ENCODE measurements around the gene CIZ1.
"Not testable (repeated sequence)": the region's sequence is repeated elsewhere in the genome, so short reads cannot be mapped to it uniquely, and the experiment has no call there.

The CIZ1 gene

DNA sequence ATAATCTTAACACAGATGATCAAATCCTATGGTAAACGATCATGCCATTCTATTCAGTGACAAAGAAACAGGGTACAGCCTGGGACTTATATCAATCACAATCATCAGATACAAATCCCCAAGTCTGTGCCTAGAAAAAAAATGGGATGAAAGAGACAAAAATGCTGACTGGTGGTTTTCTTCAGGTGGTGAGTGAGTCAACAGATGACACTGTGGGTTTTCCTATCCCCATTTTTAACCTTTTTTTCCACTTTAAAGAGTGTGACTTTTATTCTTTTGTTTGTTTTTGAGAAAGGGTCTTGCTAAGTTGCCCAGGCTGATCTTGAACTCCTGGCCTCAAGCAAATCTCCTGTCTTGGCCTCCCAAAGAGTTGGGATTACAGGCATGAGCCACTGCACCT, 3.2 kb downstream of the CIZ1 start:
- DNase-seq: no peak

DNA sequence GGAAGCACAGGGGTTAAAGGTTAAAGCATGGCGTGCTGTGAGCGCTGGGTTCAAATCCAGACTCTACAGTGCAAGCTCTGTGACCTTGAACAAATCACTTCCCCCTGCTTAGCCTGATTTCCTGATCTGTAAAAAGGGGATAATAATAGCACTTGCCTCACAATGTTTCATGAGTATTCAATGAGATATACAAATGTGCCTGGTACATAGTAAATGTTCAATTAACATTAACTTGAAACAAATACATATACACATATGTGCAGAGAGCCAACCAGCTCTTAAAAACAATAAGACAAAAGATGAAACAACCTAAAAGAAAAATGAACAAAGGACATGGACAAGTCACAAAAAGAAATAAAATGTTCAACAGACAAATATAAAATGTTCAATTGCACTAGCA, 4.0 kb downstream of the CIZ1 start:
- no peak for DNase-seq

DNA sequence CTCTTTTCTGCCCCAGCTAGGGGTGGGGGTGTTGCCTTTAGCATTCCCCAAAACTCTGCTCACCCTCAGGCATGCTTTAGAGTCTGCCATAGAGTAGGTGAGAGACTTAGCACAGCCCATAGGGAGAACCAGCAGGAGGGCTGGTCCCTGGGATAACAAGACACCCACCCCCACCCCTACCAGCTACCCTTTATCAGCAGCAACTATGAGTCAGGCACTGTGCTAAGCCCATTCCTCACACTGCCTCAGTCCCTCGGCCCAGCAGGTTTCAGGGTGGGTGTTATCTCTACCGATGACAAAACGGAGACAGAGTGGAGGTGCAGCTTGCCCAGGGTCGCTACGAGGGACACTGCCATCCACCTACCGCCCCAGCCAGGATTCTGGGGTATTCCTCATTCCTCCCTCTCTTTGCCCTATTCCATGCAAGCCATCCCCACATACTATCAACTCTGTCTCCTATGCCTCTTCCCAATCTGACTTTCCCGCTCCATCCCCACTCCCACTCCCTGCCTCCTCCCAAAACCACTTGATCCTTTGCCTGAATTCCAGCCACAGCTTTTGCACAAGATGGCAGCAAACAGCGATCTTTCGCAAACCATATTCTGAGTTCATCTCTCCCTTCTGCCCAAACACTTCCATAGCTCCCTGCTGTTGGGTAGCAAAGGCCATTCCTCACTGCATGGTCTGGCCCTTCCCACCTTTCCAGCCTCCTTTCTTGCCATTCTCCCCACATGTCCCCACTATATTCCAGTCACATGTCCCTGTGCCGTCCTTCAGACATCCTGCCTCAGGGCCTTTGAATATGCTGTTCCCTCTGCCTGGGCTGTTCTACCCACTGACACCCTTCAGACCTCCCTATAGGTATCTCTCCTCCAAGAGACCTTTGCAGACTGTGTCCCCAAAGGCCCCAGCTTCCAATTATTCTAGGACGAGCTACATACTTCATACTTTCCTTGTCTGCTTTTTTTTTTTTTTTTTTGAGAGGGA, 5.1 kb downstream of the CIZ1 start:
- DNase-seq: no peak

DNA sequence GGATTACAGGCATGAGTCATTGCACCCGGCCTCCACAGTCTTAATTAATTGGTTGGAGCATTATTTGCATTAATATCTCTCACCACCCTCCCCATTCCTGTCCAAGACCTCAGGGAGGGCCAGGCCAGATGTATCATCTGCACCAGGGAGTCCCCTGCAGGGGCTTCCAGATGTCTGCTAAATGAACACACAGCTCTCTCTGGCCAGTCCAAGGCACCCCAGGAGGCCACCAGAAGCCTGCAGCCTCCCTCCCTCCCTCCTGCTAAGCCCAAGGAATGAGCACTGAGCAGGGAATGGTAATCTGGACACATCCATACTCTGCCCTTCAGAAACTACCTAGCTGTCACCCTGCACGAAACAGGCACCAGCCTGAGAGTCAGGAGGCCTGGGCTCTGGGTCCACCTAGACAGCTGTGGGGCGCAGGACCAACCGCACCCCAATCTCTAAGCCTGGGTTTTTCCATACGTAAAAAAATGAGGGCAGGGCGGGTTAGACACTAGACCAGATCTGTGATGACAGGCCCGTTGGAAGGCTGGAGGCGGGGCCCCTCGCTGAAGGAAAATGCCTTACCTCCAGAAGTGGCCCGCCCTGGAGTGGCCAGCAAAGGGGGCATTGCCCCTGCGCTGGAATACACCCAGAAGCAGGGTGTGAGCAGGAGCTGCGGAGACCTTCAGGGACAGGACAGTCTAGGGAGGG, 8.3 kb downstream of the CIZ1 start:
- DNase-seq: no peak

DNA sequence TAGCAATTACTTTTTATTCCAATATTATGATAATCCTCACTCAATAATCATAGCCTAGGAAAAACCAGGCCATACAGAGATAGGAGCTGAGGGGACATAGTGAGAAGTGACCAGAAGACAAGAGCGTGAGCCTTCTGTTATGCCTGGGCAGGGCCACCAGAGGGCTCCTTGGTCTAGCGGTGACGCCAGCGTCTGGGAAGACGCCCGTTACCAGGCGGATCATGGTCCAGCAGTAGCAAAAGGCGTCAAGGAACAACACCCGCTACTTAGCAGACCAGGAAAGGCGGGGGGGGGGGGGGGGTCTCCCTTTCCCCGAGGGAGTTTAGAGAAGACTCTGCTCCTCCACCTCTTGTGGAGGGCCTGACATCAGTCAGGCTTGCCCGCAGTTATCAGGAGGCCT, 9.9 kb downstream of the CIZ1 start:
- not testable (repeated sequence) for DNase-seq

DNA sequence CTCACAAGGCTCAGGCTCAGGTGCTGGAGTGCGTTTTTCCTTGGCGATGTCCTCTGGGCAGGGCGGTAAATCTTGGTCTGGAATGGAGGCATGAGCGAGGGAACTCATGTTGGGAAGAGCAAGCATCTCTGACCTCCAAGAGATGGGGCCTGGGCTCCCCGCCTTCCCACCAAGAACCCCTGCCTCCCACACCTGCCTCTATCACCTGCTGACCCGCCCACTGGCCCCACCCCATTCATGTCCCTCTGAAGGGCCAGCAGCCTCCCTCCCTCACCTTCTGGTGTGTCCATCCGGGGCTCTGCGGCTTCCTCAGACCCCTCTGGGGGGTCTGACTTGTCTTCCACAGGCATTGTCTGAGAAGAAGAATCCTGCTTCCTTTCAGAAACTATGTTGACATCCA, 10.9 kb downstream of the CIZ1 start:
- DNase-seq: no peak

DNA sequence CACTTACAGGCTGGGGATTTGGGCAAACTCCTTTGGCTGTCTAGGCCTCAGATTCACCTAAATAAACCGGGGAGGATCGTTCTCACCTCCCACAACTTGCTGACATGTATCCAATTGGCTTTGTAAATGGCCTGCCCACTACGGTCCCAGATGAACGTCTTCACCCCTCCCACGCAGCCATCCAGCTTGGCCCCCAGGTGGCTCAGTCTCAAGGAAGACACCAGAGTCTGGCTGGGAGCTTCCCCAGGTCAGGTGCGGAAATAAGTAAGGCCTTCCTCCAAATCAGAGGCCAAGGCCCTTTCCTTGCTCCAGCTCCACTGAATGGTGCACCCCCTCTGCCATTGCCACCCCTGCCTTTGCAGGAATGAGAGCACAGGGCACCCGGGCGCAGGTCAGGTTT, 11.4 kb downstream of the CIZ1 start:
- DNase-seq: no peak

DNA sequence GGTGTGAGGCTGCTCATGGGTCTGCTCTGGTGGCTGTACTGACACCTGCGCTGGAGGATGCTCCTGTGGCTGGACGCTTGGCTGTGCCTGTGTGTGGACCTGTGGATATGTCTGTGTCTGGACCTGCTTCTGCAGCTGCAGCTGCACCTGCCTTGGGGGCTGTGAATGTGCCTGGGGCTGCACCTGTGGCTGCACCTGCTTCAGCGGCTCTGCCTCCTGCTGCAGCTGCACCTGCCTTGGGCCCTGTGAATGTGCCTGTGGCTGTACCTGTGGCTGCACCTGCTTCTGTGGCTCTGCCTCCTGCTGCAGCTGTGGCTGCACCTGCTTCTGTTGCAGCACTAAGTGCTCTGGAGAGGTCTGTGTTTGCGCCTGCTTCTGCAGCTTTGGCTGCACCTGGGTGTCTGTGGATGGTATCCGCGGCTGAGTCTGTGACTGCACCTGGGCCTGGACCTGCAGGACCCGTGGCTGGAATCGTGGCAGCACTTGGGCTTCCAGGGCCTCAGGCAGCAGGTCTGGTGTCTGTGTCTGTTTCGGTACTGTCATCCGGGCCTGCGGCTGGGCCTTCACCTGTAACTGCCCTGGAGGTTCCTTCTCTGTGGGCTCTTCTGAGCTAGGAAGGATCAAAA, 12.5 kb downstream of the CIZ1 start:
- DNase-seq: no peak

DNA sequence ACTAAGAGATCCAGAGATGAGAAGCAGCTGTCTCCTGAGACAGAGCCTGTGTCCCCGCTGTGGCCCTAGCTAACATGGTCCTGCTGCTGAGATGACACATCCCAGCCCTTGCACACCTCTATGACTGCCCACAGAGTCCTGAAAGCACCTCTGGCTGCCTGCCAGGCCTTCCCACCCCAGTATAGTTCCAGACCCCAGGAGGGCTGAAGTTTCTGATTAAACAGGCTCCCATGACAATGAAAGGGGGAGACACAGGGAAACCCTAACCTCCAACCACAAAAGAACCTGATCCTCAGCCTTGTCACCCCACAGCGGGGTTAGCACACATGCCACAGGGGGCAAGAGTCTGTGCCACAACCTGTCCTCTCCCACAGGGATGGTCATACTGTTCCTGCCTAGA, 15.6 kb downstream of the CIZ1 start:
- no peak for DNase-seq

DNA sequence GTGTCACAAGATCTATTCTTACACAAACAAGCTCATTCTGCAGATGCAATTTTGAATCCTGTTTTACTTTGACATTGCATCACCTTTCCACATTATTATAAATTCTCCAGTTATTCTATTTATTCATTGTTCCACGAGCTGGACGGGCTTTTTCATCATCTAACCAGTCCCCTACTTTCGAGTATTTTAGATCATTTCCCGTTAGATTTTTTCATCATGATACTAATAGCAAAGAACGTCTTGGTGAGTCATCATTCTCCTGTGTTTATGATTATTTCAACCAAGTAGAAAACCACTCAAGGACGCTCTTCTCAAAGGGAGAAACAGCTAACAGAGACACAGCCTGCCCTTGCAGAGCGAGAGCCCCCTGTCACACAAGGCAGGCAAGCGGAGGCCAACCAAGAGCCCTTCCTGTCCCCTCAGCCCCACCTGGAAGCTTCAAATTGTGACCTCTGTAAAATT, 16.2 kb downstream of the CIZ1 start:
- DNase-seq: no peak

DNA sequence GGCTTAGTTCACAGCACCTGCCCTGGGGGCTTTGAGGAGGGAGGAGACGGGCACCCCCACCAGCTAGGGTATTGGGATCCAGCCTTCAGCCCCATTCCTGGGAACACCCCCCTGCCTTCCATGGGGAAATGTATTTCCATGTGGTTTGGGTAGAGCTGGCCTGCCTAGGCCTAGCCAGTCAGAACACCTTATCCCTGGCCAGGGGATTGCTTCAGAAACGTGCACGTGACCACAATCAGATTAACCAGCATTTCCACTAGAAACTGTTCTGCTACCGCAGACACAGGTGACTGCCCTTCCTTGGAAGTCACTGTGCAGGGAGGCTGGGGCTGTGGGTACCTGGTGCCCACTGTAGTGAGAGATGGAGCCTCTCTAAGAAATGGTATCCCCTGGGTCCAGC, 17.3 kb downstream of the CIZ1 start:
- no peak for DNase-seq

DNA sequence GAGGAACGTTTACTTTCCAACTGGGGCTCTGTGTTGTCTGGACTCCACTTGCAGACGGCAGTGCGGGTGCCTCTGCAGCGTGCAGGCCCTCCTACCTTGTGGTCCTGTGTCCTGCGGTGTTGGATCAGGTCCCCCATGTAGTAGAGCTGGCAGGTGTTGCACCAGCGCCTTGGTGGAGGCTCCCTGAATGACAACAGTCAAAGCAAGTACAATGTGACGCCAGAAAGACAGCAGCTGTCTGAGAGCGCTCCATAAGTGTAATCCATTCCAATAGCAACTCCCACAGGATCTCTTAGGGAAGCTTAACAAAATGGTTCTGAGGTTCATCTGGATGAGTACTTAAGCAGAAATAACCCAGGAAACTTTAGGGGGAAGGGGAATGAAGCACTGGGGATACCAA, 21.4 kb downstream of the CIZ1 start:
- DNase-seq: no peak

DNA sequence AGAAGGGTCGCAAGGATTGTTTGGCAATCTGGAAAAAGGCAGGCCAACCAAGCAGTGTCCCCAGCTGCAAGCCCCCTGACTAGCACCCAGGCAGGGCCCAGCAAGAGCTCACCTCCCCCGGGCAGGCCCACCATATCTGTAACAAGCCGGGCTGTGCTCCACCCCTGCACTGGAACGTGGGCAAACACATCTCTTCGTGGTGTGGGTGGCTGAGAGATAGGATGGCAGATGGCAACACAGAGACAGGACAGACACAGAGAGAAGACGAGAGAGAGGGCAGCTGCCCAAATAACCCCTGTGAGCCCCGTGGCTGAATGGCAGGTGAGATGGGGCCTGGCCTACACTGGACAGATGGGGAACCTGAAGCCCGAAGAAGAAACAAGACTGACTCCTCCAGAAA, 21.9 kb downstream of the CIZ1 start:
- DNase-seq: no peak

DNA sequence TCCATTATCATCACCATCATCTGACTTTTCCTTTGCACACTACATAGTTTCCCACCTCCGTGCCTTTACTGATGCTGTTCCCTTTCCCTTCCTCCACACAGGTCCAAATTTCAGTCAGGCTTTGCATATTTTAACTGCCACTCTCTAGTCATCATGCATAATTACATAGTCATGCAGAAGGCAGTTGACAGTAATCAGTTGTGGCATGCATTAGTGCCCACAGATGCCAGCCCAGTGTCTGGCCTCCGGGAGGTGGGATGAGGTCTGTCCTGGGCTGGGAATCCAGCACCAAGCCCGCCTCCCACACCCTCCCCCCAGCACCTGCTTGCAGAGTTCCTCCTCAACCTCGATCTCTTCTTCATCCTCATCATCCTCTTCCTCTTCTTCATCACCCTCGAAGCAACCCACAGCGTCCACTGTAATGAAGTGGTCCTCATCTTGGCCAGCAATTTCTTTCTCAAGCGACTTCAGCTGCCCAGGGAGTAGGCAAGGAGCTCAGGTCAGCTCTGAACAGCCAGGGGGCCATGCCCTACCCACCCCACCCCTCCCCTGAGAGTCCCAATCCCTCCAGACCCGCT, 22.6 kb downstream of the CIZ1 start:
- no peak for DNase-seq

DNA sequence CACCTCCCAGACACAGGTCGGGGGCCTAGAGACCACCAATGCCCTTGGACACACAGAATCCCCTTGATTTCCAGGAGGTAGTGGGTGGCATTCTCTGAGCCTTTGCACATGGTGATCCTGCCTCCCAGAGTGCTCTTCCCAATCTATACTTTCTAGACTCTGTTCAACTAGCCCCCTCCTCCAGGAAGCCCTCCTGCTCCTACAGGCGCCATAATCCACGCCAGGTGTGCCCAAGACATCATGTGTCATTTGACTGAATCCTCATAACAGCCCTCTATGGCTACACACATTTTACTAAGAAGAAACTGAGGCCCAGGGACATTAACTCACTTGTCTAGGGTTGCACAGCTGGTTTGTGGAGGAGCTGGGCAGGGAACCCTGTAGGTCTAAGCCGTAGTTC, 24.2 kb downstream of the CIZ1 start:
- DNase-seq: no peak

DNA sequence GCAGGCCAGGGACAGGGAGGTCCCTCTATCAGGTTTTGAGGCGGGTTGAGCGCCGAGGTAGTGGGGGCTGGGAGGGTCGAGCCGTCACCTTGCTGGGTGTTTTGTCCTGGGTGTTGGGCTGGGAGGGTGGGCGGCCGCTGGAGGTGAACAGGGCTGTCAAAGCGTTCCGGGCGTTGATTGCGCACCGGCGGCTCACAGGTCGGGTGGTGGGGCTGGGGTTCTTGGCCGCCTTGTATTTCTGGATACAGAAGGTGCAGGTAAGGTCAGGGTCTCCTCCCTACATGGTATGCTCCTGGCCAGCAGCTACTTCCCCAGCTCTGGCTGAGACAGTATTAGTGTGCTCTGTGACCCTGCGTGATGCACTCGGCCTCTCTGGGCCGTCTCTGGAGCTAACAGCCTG, 25.2 kb downstream of the CIZ1 start:
- DNase-seq: no peak

DNA sequence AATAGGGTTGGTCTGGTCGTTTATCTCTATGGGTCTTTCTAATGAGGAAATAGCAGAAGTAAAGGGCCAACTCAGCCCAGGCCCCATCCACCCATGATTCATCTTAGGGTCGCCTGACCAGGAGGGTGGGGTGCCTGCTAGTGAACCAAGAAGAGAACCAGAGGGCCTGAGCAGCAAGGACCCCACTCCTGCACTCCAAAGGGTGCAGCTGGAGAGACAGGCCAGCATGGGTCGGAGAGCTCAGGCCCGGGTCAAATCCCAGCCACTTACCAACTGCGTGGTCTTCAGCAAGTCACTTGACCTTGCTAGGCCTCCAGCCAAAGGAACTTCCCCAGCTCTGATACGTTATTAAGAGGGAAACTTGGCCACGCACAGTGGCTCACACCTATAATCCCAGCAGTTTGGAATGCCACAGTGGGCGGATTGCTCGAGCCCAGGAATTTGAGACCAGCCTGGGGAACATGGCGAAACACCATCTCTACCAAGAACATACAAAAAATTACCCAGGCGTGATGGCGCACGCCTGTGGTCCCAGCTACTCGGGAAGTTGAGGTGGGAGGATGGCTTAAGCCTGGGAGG, 27.0 kb downstream of the CIZ1 start:
- no peak for DNase-seq

DNA sequence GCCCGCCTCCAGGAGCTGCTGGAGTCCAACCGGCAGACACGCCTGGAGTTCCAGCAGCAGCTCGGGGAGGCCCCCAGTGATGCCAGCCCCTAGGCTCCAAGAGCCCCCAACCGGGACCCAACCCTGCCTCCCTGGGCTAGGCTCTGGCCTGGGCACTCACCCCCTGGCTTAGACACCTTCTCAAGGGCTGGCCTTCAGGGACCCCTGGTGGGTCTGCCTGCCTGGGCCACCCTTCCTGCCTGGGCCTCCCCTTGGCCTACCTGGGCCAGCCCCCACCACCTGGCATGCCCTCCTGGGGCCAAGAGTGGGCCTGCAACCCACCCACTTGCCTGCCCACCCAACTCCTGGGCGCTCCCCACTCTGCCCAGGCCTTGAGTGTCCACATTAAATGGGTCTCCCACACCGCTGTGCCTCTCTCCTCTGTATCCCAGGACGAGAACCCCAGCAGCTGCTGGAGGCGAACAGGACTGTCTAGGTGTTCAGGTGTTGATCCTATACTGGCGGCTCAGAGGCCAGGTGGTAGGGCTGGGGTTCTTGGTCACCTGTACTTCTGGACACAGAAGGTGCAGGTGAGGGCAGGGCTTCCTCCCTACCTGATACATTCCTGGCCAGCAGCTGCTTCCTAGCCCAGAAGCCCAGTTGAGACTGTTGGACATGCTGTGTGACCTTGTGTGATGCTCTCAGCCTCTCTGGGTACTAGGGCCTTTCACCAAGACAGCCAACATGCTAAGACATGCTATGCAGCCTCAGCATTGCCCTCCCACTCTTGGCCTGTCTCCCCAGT, 27.7 kb downstream of the CIZ1 start:
- no peak for DNase-seq

DNA sequence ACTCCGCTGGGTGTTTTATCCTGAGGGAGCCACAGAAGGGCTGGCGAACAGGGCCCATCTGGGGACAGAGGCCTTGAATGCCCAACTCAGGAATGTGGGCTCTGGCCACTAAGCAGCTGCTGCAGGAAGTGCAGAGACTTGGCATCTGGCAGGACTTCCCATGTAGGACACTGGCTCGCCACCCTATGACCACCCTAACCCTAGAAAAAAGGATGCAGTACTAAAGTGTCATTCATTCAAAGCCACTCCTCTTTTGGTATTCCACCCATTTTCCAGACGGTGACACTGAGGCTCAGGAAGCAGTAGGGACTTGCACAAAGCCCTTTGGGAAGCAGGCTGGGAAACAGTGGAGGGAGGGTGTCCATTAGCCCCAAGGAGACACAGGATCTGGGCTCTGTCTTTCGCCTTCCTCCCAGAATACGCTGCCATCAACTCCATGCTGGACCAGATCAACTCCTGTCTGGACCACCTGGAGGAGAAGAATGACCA, 28.3 kb downstream of the CIZ1 start:
- DNase-seq: no peak

DNA sequence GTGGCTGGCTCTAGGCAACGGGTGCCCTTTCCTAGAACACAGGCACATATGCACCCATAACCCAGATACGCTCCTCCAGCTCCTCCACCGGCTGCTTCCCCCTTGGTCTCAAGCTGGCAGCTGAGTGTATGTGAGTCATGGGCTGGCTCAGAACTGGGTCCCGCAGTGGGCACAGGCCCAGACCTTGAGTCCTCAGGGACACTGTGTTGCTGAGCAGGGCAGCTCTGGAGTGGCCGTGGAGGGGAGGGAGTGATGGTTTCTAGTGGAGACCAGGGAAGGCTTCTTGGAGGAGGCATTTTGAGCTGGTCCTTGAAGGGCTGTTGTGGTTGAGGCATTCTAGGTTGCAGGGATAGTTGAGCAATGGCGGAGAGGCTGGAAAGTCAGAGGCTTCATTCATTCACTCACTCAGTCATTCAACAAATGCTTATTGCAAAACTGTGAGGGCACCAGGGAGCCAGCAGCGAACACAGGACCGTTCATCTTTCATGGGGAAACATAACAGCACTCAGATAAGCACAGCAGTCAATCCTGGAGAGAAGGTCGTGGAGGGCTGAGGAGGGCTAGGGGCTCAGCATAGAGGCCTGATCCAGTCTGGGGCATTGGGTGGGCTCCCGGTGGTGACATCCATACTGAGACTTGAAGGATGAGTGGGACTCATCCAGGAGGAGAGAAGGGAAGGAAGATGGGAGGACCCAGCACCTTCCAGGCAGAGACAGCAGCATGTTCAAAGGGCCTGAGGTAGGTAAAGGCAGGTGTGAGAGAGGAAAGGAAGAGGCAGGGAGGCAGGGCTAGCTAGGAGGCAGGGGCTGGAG, 29.0 kb downstream of the CIZ1 start:
- no peak for DNase-seq

Measured in RPMI8226 (cell line).